ENCODE results near the gene C1orf174.

- TF ChIP-seq GABPA (IDR thresholded peaks at IDR 0.05; ENCODE audit: low read depth) (no peak), CTCF (IDR thresholded peaks at IDR 0.05; ENCODE audit: insufficient read depth, low read length) (no peak), POLR2AphosphoS5 (IDR thresholded peaks at IDR 0.05; ENCODE audit: low read depth) (no peak), SPI1 (IDR thresholded peaks at IDR 0.05; ENCODE audit: borderline replicate concordance, low read depth) (no peak)
Measured at GRCh38 chr1:3871451-3871805, 28.6 kb downstream of the C1orf174 start.
